ENCODE measurements around the gene DAG1. TPM values are rescaled to one million over a fixed set of nuclear protein-coding genes. Genes with fewer than 3 reads are reported as not detected.

DAG1 gene
- total and polyA plus RNA-seq, 2 donors (not counting 1 experiment from before 2014, with no cell fraction given) = 48.7 TPM

GRCh38 chr3:49556500-49557275 lies 86.6 kb downstream of the DAG1 start:
- no peak overlapping the region for H3K9ac ChIP-seq (ENCODE audit: insufficient read depth, low read length)
- no peak overlapping the region for H3K4me2 ChIP-seq (ENCODE audit: extremely low read depth, insufficient read depth, low read length)
- TF ChIP-seq EZH2 (IDR thresholded peaks at IDR 0.05; ENCODE audit: low read length, missing control alignments) (no peak), CTCF (conservative IDR thresholded peaks at IDR 0.05 in 1 of 2, IDR thresholded peaks at IDR 0.05 in 1 of 2; ENCODE audit: low read depth in 1 of 2, low read length in 2 of 2) (no peak)
- no peaks in the 10 kb centered on the region for H3K9me3 ChIP-seq (ENCODE audit: control insufficient read depth, insufficient read depth, low read depth, low read length)
- H3K4me3 ChIP-seq (replicated peaks in 1 of 4; ENCODE audit: control extremely low read depth in 1 of 4, insufficient read depth in 1 of 4, low read depth in 3 of 4, low read length in 4 of 4) = no peak overlapping the region
- H3K36me3 ChIP-seq (ENCODE audit: control insufficient read depth, insufficient read depth, low read length) = no peaks in the 10 kb centered on the region
- no peak overlapping the region for H3K27ac ChIP-seq (ENCODE audit: insufficient read depth, low read length)
- no peaks in the 10 kb centered on the region for H4K20me1 ChIP-seq (ENCODE audit: control insufficient read depth, extremely low read depth, insufficient read depth, low read length)
- no peak overlapping the region for H2AFZ ChIP-seq (ENCODE audit: low read length)
- no peak for DNase-seq (ENCODE audit: low read depth in 2 of 2)
- H3K27me3 ChIP-seq (ENCODE audit: control insufficient read depth, insufficient read depth, low read length) = peaks cover 15% of the 10 kb centered on the region
- peaks cover 2% of the 10 kb centered on the region for H3K4me1 ChIP-seq (ENCODE audit: control insufficient read depth, extremely low read depth, insufficient read depth, low read length)
- H3K79me2 ChIP-seq (ENCODE audit: control insufficient read depth, insufficient read depth, low read length) = no peaks in the 10 kb centered on the region

- H4K20me1 ChIP-seq (ENCODE audit: control insufficient read depth, extremely low read depth, insufficient read depth, low read length) = no peaks in the 10 kb centered on the region
- no peak overlapping the region for H3K4me3 ChIP-seq (replicated peaks in 1 of 4; ENCODE audit: control extremely low read depth in 1 of 4, insufficient read depth in 1 of 4, low read depth in 3 of 4, low read length in 4 of 4)
- no peaks in the 10 kb centered on the region for H3K9me3 ChIP-seq (ENCODE audit: control insufficient read depth, insufficient read depth, low read depth, low read length)
- H3K4me2 ChIP-seq (ENCODE audit: extremely low read depth, insufficient read depth, low read length) = no peak overlapping the region
- H3K27me3 ChIP-seq (ENCODE audit: control insufficient read depth, insufficient read depth, low read length) = peaks cover 3% of the 10 kb centered on the region
- H3K79me2 ChIP-seq (ENCODE audit: control insufficient read depth, insufficient read depth, low read length) = no peaks in the 10 kb centered on the region
- no peak overlapping the region for H3K9ac ChIP-seq (ENCODE audit: insufficient read depth, low read length)
- TF ChIP-seq CTCF (conservative IDR thresholded peaks at IDR 0.05 in 1 of 2, IDR thresholded peaks at IDR 0.05 in 1 of 2; ENCODE audit: low read depth in 1 of 2, low read length in 2 of 2) (no peak), EZH2 (IDR thresholded peaks at IDR 0.05; ENCODE audit: low read length, missing control alignments) (no peak)
- DNase-seq (ENCODE audit: low read depth in 2 of 2) = no peak
- H3K36me3 ChIP-seq (ENCODE audit: control insufficient read depth, insufficient read depth, low read length) = no peaks in the 10 kb centered on the region
- H3K4me1 ChIP-seq (ENCODE audit: control insufficient read depth, extremely low read depth, insufficient read depth, low read length) = no peaks in the 10 kb centered on the region
- no peak overlapping the region for H2AFZ ChIP-seq (ENCODE audit: low read length)
- H3K27ac ChIP-seq (ENCODE audit: insufficient read depth, low read length) = no peak overlapping the region
Observed at GRCh38 chr3:49563040-49563578, 93.0 kb downstream of the DAG1 start.

GRCh38 chr3:49563766-49564165 lies 93.7 kb downstream of the DAG1 start:
- Histone ChIP-seq H3K9me3 (ENCODE audit: control insufficient read depth, insufficient read depth, low read depth, low read length) (no peaks in the 10 kb centered on the region), H3K27ac (ENCODE audit: insufficient read depth, low read length) (no peak overlapping the region), H3K36me3 (ENCODE audit: control insufficient read depth, insufficient read depth, low read length) (no peaks in the 10 kb centered on the region), H3K79me2 (ENCODE audit: control insufficient read depth, insufficient read depth, low read length) (no peaks in the 10 kb centered on the region), H3K4me3 (replicated peaks in 1 of 4; ENCODE audit: control extremely low read depth in 1 of 4, insufficient read depth in 1 of 4, low read depth in 3 of 4, low read length in 4 of 4) (no peak overlapping the region), H4K20me1 (ENCODE audit: control insufficient read depth, extremely low read depth, insufficient read depth, low read length) (no peaks in the 10 kb centered on the region), H3K4me1 (ENCODE audit: control insufficient read depth, extremely low read depth, insufficient read depth, low read length) (no peaks in the 10 kb centered on the region), H3K27me3 (ENCODE audit: control insufficient read depth, insufficient read depth, low read length) (peaks cover 3% of the 10 kb centered on the region), H3K4me2 (ENCODE audit: extremely low read depth, insufficient read depth, low read length) (no peak overlapping the region), H3K9ac (ENCODE audit: insufficient read depth, low read length) (no peak overlapping the region), H2AFZ (ENCODE audit: low read length) (no peak overlapping the region)
- DNase-seq (ENCODE audit: low read depth in 2 of 2) = no peak
- TF ChIP-seq EZH2 (IDR thresholded peaks at IDR 0.05; ENCODE audit: low read length, missing control alignments) = no peak
- no peak for TF ChIP-seq CTCF (conservative IDR thresholded peaks at IDR 0.05 in 1 of 2, IDR thresholded peaks at IDR 0.05 in 1 of 2; ENCODE audit: low read depth in 1 of 2, low read length in 2 of 2)
